ENCODE measurements around the gene MAPK8.

DNA sequence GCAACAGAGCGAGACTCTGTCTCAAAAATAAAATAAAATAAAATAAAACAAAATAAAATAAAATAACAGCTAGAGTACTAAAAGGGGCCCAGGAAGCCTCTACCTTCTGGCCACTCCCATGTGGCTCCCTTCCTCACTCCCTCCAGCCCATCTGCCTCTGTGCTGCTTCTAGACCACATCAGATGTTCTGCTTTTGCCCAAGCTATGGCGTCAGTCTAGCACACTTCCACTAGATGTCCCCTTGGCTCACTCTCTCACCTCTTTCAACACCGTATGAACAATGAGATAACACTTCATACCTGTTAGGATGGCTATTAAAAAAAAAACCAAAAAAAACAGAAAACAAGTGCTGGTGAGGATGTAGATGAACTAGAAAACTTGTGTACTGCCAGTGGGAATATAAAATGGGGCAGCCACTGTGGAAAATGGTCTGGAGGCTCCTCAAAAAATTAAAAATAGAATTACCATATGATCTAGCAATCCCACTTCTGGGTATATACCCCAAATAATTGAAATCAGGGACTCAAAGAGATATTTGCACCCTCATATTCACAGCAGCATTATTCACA lies 166.1 kb downstream of the MAPK8 start:
- TF ChIP-seq YY1 (IDR thresholded peaks at IDR 0.05; ENCODE audit: low read depth): no peak
- TF ChIP-seq, protein P1, sequence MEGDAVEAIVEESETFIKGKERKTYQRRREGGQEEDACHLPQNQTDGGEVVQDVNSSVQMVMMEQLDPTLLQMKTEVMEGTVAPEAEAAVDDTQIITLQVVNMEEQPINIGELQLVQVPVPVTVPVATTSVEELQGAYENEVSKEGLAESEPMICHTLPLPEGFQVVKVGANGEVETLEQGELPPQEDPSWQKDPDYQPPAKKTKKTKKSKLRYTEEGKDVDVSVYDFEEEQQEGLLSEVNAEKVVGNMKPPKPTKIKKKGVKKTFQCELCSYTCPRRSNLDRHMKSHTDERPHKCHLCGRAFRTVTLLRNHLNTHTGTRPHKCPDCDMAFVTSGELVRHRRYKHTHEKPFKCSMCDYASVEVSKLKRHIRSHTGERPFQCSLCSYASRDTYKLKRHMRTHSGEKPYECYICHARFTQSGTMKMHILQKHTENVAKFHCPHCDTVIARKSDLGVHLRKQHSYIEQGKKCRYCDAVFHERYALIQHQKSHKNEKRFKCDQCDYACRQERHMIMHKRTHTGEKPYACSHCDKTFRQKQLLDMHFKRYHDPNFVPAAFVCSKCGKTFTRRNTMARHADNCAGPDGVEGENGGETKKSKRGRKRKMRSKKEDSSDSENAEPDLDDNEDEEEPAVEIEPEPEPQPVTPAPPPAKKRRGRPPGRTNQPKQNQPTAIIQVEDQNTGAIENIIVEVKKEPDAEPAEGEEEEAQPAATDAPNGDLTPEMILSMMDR (IDR thresholded peaks at IDR 0.05): no peak
- TF ChIP-seq RAD21 (IDR thresholded peaks at IDR 0.05; ENCODE audit: low read length): no peak
- no peak for TF ChIP-seq TCF12 (IDR thresholded peaks at IDR 0.05)
